Bronchial smooth muscle cell (primary cell): ENCODE measurements around the gene SH2D1A. TPM values are rescaled to one million over a fixed set of nuclear protein-coding genes. Genes with fewer than 3 reads are reported as not detected.

Experiments
- total RNA-seq: library from RNA; depleted of rRNA; stranded (reverse); fragments of >200 nt; gene quantifications from 2 replicates; pipeline ENCODE4 v1.2.1, GENCODE V29; 2014

Gene SH2D1A
- total RNA-seq = not detected in 2 replicates

GRCh38 chrX:124346117-124346876 is at the start of gene SH2D1A:
SH2D1A (plus strand) TSS chrX:124346563; CDS start chrX:124346643, 80 bp downstream.

DNA sequence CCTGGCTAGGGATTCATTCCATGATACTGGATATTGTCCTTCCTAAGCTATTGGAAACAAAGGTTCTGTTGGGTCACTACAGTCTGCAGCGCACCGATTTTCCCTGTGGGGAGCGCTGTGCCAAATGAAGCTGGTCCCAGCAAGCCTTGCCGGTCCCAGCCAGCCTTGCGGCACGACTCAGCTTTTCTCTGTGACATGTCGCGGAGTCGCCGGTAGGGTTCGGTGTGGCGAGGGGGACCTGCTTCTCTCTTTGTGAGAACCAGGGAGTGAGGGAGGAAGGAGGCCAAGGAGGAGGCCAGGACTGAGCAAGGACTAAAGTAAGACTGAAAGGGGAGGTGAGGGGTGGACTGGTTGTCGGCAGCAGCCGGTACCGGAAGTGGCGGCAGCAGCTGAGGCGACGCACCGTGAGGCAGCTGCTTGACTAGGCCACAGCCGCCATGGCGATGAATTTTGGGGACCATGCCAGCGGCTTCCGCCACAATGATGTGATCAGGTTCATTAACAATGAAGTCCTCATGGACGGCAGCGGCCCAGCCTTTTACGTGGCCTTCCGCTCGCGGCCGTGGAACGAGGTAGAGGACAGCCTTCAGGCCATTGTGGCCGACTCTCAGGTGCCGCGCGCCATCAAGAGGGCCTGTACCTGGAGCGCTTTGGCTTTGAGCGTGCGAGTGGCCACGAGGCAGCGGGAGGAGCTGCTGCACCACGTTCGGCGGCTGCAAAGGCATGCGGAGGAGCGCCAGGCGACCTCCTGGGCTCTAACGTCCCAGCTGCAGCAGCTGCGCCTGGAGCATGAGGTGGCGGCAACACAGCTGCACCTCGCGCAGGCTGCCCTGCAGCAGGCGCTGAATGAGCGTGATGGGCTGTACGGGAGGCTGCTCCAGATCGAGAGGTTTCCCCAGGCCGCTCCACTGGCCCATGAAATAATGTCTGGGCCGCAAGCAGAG is 13.6 kb upstream of the SH2D1A start, which contains the start of gene TEX13D:
Gene TEX13D, plus strand, starts transcription at position 180 of the 944 bp plus-strand sequence. Its CDS starts 258 bp downstream, at position 438.

Other genes starting within 250 kb of the SH2D1A start
- gene TEX13D, start 13.9 kb upstream of the SH2D1A start, total RNA-seq = not detected in 2 replicates